ENCODE measurements around the gene PELI2. TPM values are rescaled to one million over a fixed set of nuclear protein-coding genes. Genes with fewer than 3 reads are reported as not detected.

The PELI2 gene
- total RNA-seq, 1 donor from 2014 or later = 8.7 TPM

- H3K4me3 Mint-ChIP-seq (ENCODE audit: unreplicated experiment) = no peak overlapping the region
- TF ChIP-seq CTCF (IDR thresholded peaks at IDR 0.05) = no peak
- no peaks in the 10 kb centered on the region for H3K36me3 Mint-ChIP-seq (ENCODE audit: low read depth)
- peaks cover 33% of the 10 kb centered on the region for H3K4me1 Mint-ChIP-seq (ENCODE audit: low read depth)
- no peak for DNase-seq (ENCODE audit: low spot score)
- H3K27ac Mint-ChIP-seq (ENCODE audit: unreplicated experiment) = peak overlapping the region; percentile 77
- no peaks in the 10 kb centered on the region for H3K27me3 Mint-ChIP-seq (ENCODE audit: low read depth)
- H3K9me3 Mint-ChIP-seq (ENCODE audit: low read depth) = no peaks in the 10 kb centered on the region
Measured at GRCh38 chr14:56341766-56342493, 223.7 kb downstream of the PELI2 start.

- peak overlapping the region; percentile 77 for H3K27ac Mint-ChIP-seq (ENCODE audit: unreplicated experiment)
Measured at GRCh38 chr14:56342494-56342942, 224.3 kb downstream of the PELI2 start.

GRCh38 chr14:56349960-56350359 lies 231.7 kb downstream of the PELI2 start:
- no peak for DNase-seq (ENCODE audit: low spot score)
- no peak overlapping the region for H3K27ac Mint-ChIP-seq (ENCODE audit: unreplicated experiment)
- H3K4me1 Mint-ChIP-seq (ENCODE audit: low read depth) = no peaks in the 10 kb centered on the region
- H3K4me3 Mint-ChIP-seq (ENCODE audit: unreplicated experiment) = no peak overlapping the region
- peaks cover 7% of the 10 kb centered on the region for H3K36me3 Mint-ChIP-seq (ENCODE audit: low read depth)
- TF ChIP-seq CTCF (IDR thresholded peaks at IDR 0.05) = no peak
- H3K27me3 Mint-ChIP-seq (ENCODE audit: low read depth) = peaks cover 2% of the 10 kb centered on the region
- H3K9me3 Mint-ChIP-seq (ENCODE audit: low read depth) = peaks cover 16% of the 10 kb centered on the region

More at GRCh38 chr14:56342494-56342942, 224.3 kb downstream of the PELI2 start:
- Mint-ChIP-seq H3K4me3 (ENCODE audit: unreplicated experiment) (no peak overlapping the region), H3K36me3 (ENCODE audit: low read depth) (no peaks in the 10 kb centered on the region), H3K27me3 (ENCODE audit: low read depth) (no peaks in the 10 kb centered on the region), H3K4me1 (ENCODE audit: low read depth) (peaks cover 33% of the 10 kb centered on the region), H3K9me3 (ENCODE audit: low read depth) (no peaks in the 10 kb centered on the region)
- no peak for TF ChIP-seq CTCF (IDR thresholded peaks at IDR 0.05)
- DNase-seq (ENCODE audit: low spot score) = no peak

All from chondrocyte (in vitro differentiated cells).